HL-60 (cell line): ENCODE results near the gene HAUS8.

Source experiments
- DNase-seq, 2 experiments: peaks; one replicate each; pipeline ENCODE4 v3.0.0-alpha.2; 2010 to 2020; ENCODE audit warnings: low read depth in 1 of 2, low spot score in 1 of 2
- H3K27ac ChIP-seq: fragments of 250-450 bp; sonication (Bioruptor Pico); replicated peaks from 2 replicates; pipeline ENCODE4 v1.5.1; 2020; ENCODE audit warnings: mild to moderate bottlenecking, moderate library complexity
- H3K27me3 ChIP-seq: fragments of 250-450 bp; sonication (Bioruptor Pico); 2 replicates; pipeline ENCODE4 v1.5.1; 2021; ENCODE audit warnings: mild to moderate bottlenecking, moderate library complexity; ENCODE audit not compliant: insufficient read depth, poor library complexity, severe bottlenecking
- H3K4me3 ChIP-seq: replicated peaks from 2 replicates; pipeline ENCODE4 v1.5.1; 2011; ENCODE audit warnings: mild to moderate bottlenecking, control low read depth, low read length; ENCODE audit not compliant: insufficient read depth
- CTCF ChIP-seq: IDR thresholded peaks from one replicate; pipeline ENCODE4 v1.5.1; 2011; ENCODE audit warnings: low read length, control low read depth, inconsistent platforms; ENCODE audit not compliant: insufficient read depth
- GABPA ChIP-seq: IDR thresholded peaks from 2 replicates; pipeline ENCODE4 v1.6.1; 2012; ENCODE audit warnings: low read depth
- POLR2AphosphoS5 ChIP-seq: IDR thresholded peaks from 2 replicates; pipeline ENCODE4 v1.6.1; 2012; ENCODE audit warnings: low read depth
- REST ChIP-seq: IDR thresholded peaks from 2 replicates; pipeline ENCODE4 v1.6.1; 2012; ENCODE audit warnings: low read depth; ENCODE audit not compliant: insufficient replicate concordance
- SPI1 ChIP-seq: IDR thresholded peaks from 2 replicates; pipeline ENCODE4 v1.6.1; 2012; ENCODE audit warnings: low read depth, mild to moderate bottlenecking, borderline replicate concordance

HAUS8 gene

GRCh38 chr19:17121736-17122293 is 46.6 kb upstream of the HAUS8 start:
- Histone ChIP-seq H3K27ac (no peak overlapping the region; the same call in 1 of the 2 replicates), H3K4me3 (no peak overlapping the region), H3K27me3 (no peaks in the 10 kb centered on the region)
- TF ChIP-seq REST (no peak), POLR2AphosphoS5 (no peak)
- DNase-seq, result peak in 1 of 2 experiments; percentile 25

- H3K27me3 ChIP-seq, result no peaks in the 10 kb centered on the region
- TF ChIP-seq REST (no peak), GABPA (no peak), CTCF (no peak), POLR2AphosphoS5 (no peak), SPI1 (no peak)
- no peak overlapping the region for H3K4me3 ChIP-seq
- H3K27ac ChIP-seq, result no peak overlapping the region
- no peak for DNase-seq
These were observed 43.7 kb upstream of the HAUS8 start for GRCh38 chr19:17118957-17119356.

- no peak overlapping the region for H3K27ac ChIP-seq
- no peak for TF ChIP-seq GABPA
- no peak for TF ChIP-seq SPI1
- TF ChIP-seq REST, result no peak
- H3K4me3 ChIP-seq, result no peak overlapping the region
- no peaks in the 10 kb centered on the region for H3K27me3 ChIP-seq
- no peak for DNase-seq
These were observed 41.9 kb upstream of the HAUS8 start for GRCh38 chr19:17116996-17117702.

- H3K4me3 ChIP-seq, result no peak overlapping the region
- H3K27ac ChIP-seq, result no peak overlapping the region
- H3K27me3 ChIP-seq, result no peaks in the 10 kb centered on the region
- no peak for TF ChIP-seq POLR2AphosphoS5
- no peak for TF ChIP-seq SPI1
- TF ChIP-seq REST, result no peak
- no peak for TF ChIP-seq CTCF
- TF ChIP-seq GABPA, result no peak
- DNase-seq, result no peak
These were observed 39.2 kb upstream of the HAUS8 start for GRCh38 chr19:17114414-17114831.
